Measurements from ENCODE around the gene FPR1.

- no peak for TF ChIP-seq POLR2A (IDR thresholded peaks at IDR 0.05)
- no peak for TF ChIP-seq CTCF (IDR thresholded peaks at IDR 0.05)
Measured at GRCh38 chr19:51735759-51736449, 15.8 kb downstream of the FPR1 start.

Measured in breast epithelium (tissue), 3 donors.